ENCODE data around the gene FMNL2.

The FMNL2 gene

DNA sequence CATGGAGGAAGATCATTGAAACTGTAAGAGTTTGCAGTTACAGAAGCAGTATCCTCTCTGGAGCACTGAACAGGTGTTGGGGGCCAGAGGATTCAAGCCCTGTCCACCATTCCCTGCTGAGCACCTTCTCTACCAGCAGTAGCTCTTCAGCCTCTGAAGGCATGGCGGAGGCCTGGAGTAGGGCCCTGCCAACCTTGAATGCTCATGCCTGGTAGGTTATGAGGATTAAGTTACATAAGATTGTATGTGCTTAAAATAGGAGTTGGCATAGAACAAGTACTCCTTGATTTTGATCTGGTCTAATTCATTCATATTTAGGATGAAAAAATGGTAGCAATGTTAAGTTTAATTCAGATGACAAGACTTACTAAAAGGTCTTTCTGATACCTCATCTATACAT is 40.2 kb downstream of the FMNL2 start:
- no peak overlapping the region for H3K9ac ChIP-seq

GRCh38 chr2:152376385-152376784 is 41.4 kb downstream of the FMNL2 start:
- Histone ChIP-seq H3K36me3 (peaks cover 7 to 48% (median 22%) of the 10 kb centered on the region in 11 experiments; a peak in 18 of 22 replicates), H3K4me3 (no peak overlapping the region), H3K27me3 (no peaks in the 10 kb centered on the region), H3K4me1 (peaks cover 31 to 85% (median 43%) of the 10 kb centered on the region in 10 experiments), H3K27ac (no peak overlapping the region), H3K4me2 (peak overlapping the region; percentile 4 to 55 (median 43); a peak in 20 of 22 replicates), H3K9ac (no peak overlapping the region), H3K9me3 (replicated peaks in 1 of 11) (no peaks in the 10 kb centered on the region), H4K20me1 (peaks cover 77 to 100% (median 98%) of the 10 kb centered on the region in 11 experiments)
- TF ChIP-seq Cebpa-rat (IDR thresholded peaks at IDR 0.05) = no peak

More for the DNA sequence above, 40.2 kb downstream of the FMNL2 start:
- peaks cover 34 to 85% (median 40%) of the 10 kb centered on the region in 10 experiments for H3K4me1 ChIP-seq
- peaks cover 7 to 51% (median 32%) of the 10 kb centered on the region in 11 experiments; a peak in 20 of 22 replicates for H3K36me3 ChIP-seq
- no peak for TF ChIP-seq Cebpa-rat (IDR thresholded peaks at IDR 0.05)
- H3K27me3 ChIP-seq = no peaks in the 10 kb centered on the region
- peaks cover 73 to 100% (median 98%) of the 10 kb centered on the region in 11 experiments for H4K20me1 ChIP-seq
- no peak overlapping the region for H3K4me2 ChIP-seq
- no peaks in the 10 kb centered on the region for H3K9me3 ChIP-seq (replicated peaks in 1 of 11)
- no peak overlapping the region for H3K4me3 ChIP-seq
- no peak overlapping the region for H3K27ac ChIP-seq

DNA sequence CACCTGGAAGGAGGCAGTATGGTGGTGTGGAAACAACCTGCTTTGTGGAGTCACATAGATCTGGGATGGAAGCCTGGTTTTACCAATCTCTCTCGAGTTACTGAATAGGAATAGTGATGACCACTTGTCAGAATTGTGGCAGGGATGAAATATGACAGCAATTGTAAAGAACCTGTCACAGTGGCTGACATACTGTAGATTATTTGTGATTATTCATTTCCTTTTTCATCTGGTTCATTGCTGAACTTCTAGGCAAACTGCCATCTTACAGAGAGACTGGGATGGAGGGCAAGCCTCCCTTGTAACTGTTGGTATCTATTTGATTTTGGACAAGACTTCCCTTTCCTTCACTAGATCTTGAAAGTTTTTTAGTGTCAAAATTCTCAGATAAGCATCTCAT is 42.0 kb downstream of the FMNL2 start:
- no peak overlapping the region for H3K4me3 ChIP-seq
- H3K36me3 ChIP-seq = peaks cover 7 to 53% (median 22%) of the 10 kb centered on the region in 11 experiments; a peak in 18 of 22 replicates
- TF ChIP-seq Cebpa-rat (IDR thresholded peaks at IDR 0.05) = no peak
- H3K9ac ChIP-seq = no peak overlapping the region
- H3K27ac ChIP-seq = no peak overlapping the region
- no peaks in the 10 kb centered on the region for H3K27me3 ChIP-seq
- H4K20me1 ChIP-seq = peaks cover 78 to 100% (median 98%) of the 10 kb centered on the region in 11 experiments
- peaks cover 31 to 85% (median 43%) of the 10 kb centered on the region in 10 experiments for H3K4me1 ChIP-seq
- no peaks in the 10 kb centered on the region for H3K9me3 ChIP-seq (replicated peaks in 1 of 11)
- peak overlapping the region; percentile 4 to 55 (median 43); a peak in 19 of 22 replicates for H3K4me2 ChIP-seq

DNA sequence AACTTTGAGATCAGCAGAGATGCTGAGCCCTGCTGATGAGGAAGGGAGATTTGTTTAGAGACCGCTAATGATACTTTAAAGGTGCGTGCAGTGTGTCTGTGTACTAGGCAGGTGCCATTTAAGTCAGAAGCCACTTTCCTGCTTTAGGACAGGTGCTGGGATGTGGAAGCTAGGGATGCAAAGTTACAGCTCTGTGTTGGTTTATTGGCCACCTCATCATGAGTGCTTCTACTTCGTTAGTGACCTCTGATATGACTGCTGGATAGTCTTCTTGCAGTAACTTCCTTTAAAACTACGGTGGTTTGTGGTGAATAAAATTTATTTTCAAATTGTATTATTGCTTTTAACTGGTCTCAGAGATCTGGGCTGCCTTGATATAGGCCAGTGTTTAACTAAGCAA is 44.1 kb downstream of the FMNL2 start:
- Histone ChIP-seq H3K9me3 (replicated peaks in 1 of 11) (no peaks in the 10 kb centered on the region), H3K4me2 (peak overlapping the region in 10 of 11 experiments; percentile 13 to 53 (median 40); a peak in 12 of 22 replicates), H3K36me3 (peaks cover 7 to 51% (median 22%) of the 10 kb centered on the region in 11 experiments; a peak in 18 of 22 replicates), H3K4me3 (no peak overlapping the region), H3K9ac (no peak overlapping the region), H3K27me3 (no peaks in the 10 kb centered on the region), H4K20me1 (peaks cover 70 to 100% (median 98%) of the 10 kb centered on the region in 11 experiments), H3K4me1 (peaks cover 31 to 86% (median 43%) of the 10 kb centered on the region in 10 experiments), H3K27ac (peak overlapping the region in 1 of 11 experiments; percentile 5; a peak in 1 of 22 replicates)
- no peak for TF ChIP-seq Cebpa-rat (IDR thresholded peaks at IDR 0.05)

DNA sequence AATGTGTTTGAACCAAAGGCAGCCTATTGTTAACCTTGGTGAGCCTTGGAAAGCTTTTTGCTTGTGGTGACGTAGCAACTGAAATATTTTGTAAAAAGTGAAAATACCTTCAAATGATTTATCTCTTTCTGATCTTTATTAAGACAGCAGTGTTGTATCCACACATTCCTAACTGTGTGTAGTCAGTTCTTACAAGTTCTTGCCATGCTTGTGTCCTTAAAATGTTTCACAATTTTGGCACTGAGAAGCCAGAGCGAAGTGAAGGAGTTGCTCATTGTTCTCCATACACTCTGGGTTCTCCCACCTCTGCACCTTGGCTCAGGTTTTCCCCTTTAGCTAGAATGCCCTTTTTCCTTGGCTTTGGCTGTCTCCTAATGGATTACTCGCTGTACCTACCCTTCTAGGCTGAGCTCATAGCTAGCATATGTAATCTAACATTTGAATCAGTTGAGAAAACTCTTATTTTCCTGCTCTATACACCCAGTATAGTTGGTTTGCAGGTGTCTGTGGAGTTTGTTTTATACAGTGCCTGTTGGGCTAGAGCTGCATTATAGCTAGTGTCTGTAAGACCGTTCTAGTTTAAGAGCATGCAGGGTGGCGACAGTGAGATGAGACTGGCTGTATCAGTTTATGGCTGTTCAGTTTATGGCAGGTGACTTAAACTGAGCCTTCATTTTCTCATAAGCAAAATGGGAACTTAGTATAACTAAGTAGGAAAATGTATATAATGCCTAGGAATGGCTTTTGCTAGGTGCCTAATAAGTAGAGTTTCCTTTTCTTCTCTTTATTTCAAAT is 45.5 kb downstream of the FMNL2 start:
- Histone ChIP-seq H3K36me3 (peaks cover 6 to 51% (median 20%) of the 10 kb centered on the region in 11 experiments; a peak in 14 of 22 replicates), H3K9me3 (replicated peaks in 1 of 11) (no peaks in the 10 kb centered on the region), H3K4me3 (no peak overlapping the region), H4K20me1 (peaks cover 71 to 100% (median 98%) of the 10 kb centered on the region in 11 experiments), H3K27me3 (no peaks in the 10 kb centered on the region), H3K4me2 (peak overlapping the region in 3 of 11 experiments; percentile 4 to 30 (median 23); a peak in 3 of 22 replicates), H3K4me1 (peaks cover 31 to 86% (median 55%) of the 10 kb centered on the region in 10 experiments), H3K9ac (no peak overlapping the region), H3K27ac (no peak overlapping the region)
- no peak for TF ChIP-seq Cebpa-rat (IDR thresholded peaks at IDR 0.05)

DNA sequence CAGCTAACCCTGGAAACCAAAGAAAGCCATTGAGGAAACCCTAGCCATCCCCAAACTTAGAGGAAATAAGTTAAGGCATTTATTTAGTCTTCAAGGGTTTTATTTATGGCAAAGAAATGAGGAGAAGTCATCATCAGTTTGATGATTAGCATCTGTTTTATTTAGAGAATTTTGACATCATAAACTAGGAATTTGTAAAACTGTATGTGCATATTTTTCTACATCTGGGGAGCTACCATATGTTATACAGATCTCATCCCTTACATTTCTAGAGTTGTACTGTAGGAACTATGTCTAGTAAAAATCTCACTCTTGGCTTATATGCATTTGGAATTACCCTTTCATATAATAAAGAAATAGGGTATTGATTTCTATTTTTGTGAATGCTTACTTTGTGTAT is 48.7 kb downstream of the FMNL2 start:
- Histone ChIP-seq H3K9me3 (replicated peaks in 1 of 11) (peaks cover 0 to 9% (median 0%) of the 10 kb centered on the region in 11 experiments; a peak in 3 of 22 replicates), H3K4me3 (no peak overlapping the region), H3K4me1 (peaks cover 5 to 84% (median 29%) of the 10 kb centered on the region in 10 experiments), H3K27me3 (no peaks in the 10 kb centered on the region), H3K27ac (no peak overlapping the region), H3K9ac (no peak overlapping the region), H3K36me3 (peaks cover 3 to 71% (median 36%) of the 10 kb centered on the region in 11 experiments; a peak in 19 of 22 replicates), H4K20me1 (peaks cover 61 to 100% (median 100%) of the 10 kb centered on the region in 11 experiments), H3K4me2 (peak overlapping the region in 1 of 11 experiments; percentile 23; a peak in 1 of 22 replicates)
- no peak for TF ChIP-seq Cebpa-rat (IDR thresholded peaks at IDR 0.05)

DNA sequence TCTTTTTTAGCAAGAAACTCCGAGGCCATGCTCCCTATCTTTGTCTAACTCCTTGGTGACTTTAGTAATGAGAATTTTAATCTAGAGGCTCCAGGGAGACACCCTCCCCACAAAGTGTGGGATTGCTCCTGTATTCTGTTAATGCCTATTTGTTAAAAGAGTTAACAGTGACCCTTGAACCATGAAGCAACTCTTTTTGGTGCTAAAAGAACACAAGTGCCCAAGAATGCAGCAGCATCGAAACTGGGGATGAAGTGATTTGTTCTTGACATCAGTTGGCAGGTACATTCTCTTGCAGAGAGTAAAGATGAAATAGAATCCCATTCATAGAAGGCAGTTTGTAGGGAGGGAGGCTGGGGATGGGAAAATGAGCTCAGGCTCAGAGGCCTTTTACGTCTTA is 50.0 kb downstream of the FMNL2 start:
- H3K36me3 ChIP-seq = peaks cover 16 to 84% (median 48%) of the 10 kb centered on the region in 11 experiments
- H3K4me3 ChIP-seq = no peak overlapping the region
- no peak overlapping the region for H3K27ac ChIP-seq
- no peak overlapping the region for H3K9ac ChIP-seq
- peaks cover 0 to 81% (median 24%) of the 10 kb centered on the region in 10 experiments; a peak in 14 of 20 replicates for H3K4me1 ChIP-seq
- peaks cover 53 to 100% (median 100%) of the 10 kb centered on the region in 11 experiments for H4K20me1 ChIP-seq
- no peaks in the 10 kb centered on the region for H3K27me3 ChIP-seq
- peaks cover 0 to 16% (median 7%) of the 10 kb centered on the region in 11 experiments; a peak in 12 of 22 replicates for H3K9me3 ChIP-seq (replicated peaks in 1 of 11)
- H3K4me2 ChIP-seq = peak overlapping the region in 3 of 11 experiments; percentile 18 to 51 (median 30); a peak in 5 of 22 replicates
- no peak for TF ChIP-seq Cebpa-rat (IDR thresholded peaks at IDR 0.05)

GRCh38 chr2:152385650-152386049 is 50.7 kb downstream of the FMNL2 start:
- H3K4me3 ChIP-seq = no peak overlapping the region
- peaks cover 0 to 20% (median 7%) of the 10 kb centered on the region in 11 experiments; a peak in 12 of 22 replicates for H3K9me3 ChIP-seq (replicated peaks in 1 of 11)
- H3K27me3 ChIP-seq = no peaks in the 10 kb centered on the region
- H4K20me1 ChIP-seq = peaks cover 47 to 100% (median 100%) of the 10 kb centered on the region in 11 experiments
- H3K36me3 ChIP-seq = peaks cover 20 to 88% (median 55%) of the 10 kb centered on the region in 11 experiments
- peaks cover 0 to 81% (median 17%) of the 10 kb centered on the region in 10 experiments; a peak in 14 of 20 replicates for H3K4me1 ChIP-seq
- H3K27ac ChIP-seq = no peak overlapping the region
- TF ChIP-seq Cebpa-rat (IDR thresholded peaks at IDR 0.05) = no peak
- peak overlapping the region in 3 of 11 experiments; percentile 18 to 51 (median 30); a peak in 5 of 22 replicates for H3K4me2 ChIP-seq
- H3K9ac ChIP-seq = no peak overlapping the region

- no peak overlapping the region for H3K9ac ChIP-seq
- peaks cover 0 to 20% (median 7%) of the 10 kb centered on the region in 11 experiments; a peak in 12 of 22 replicates for H3K9me3 ChIP-seq (replicated peaks in 1 of 11)
- TF ChIP-seq Cebpa-rat (IDR thresholded peaks at IDR 0.05) = no peak
- H3K36me3 ChIP-seq = peaks cover 20 to 88% (median 61%) of the 10 kb centered on the region in 11 experiments
- H4K20me1 ChIP-seq = peaks cover 42 to 100% (median 100%) of the 10 kb centered on the region in 11 experiments
- peak overlapping the region in 2 of 11 experiments; percentile 30 to 51; a peak in 2 of 22 replicates for H3K4me2 ChIP-seq
- no peak overlapping the region for H3K27ac ChIP-seq
- H3K4me1 ChIP-seq = peaks cover 0 to 81% (median 15%) of the 10 kb centered on the region in 10 experiments; a peak in 14 of 20 replicates
- no peak overlapping the region for H3K4me3 ChIP-seq
- H3K27me3 ChIP-seq = no peaks in the 10 kb centered on the region
Observed at GRCh38 chr2:152386266-152386665, 51.3 kb downstream of the FMNL2 start.
